Neural cell (in vitro differentiated cells): ENCODE data around the gene ZNF618. TPM values are rescaled to one million over a fixed set of nuclear protein-coding genes. Genes with fewer than 3 reads are reported as not detected.

Experiments used
- H2AFZ ChIP-seq: fragments of 200-600, 300-800 bp; sonication (generic), shearing (Covaris generic); 2 replicates; pipeline ENCODE4 v1.6.0; 2014; ENCODE audit warnings: low read depth, mild to moderate bottlenecking, antibody characterized with exemption, low read length, moderate library complexity
- H3F3A ChIP-seq: fragments of 200-600 bp; shearing (Covaris generic); 2 replicates; pipeline ENCODE4 v1.6.1; 2016; ENCODE audit warnings: mild to moderate bottlenecking, moderate library complexity, mixed read lengths, antibody characterized with exemption, low read length; ENCODE audit not compliant: insufficient read depth, poor library complexity, severe bottlenecking
- H3K27ac ChIP-seq: fragments of 200-600, 300-800 bp; sonication (generic), shearing (Covaris generic); 2 replicates; pipeline ENCODE4 v1.5.1; 2014; ENCODE audit warnings: mild to moderate bottlenecking, low read length, moderate library complexity
- H3K27me3 ChIP-seq: fragments of 300-800, 200-600 bp; sonication (generic), shearing (Covaris generic); 2 replicates; pipeline ENCODE4 v1.6.0; 2014; ENCODE audit warnings: mild to moderate bottlenecking, low read depth, low read length, moderate library complexity; ENCODE audit not compliant: insufficient read depth
- H3K36me3 ChIP-seq: fragments of 300-800, 200-600 bp; sonication (generic), shearing (Covaris generic); 2 replicates; pipeline ENCODE4 v1.5.1; 2014; ENCODE audit warnings: mild to moderate bottlenecking, antibody characterized with exemption, low read length, moderate library complexity; ENCODE audit not compliant: insufficient read depth
- H3K4me2 ChIP-seq: fragments of 300-800, 200-600 bp; sonication (generic), shearing (Covaris generic); 2 replicates; pipeline ENCODE4 v1.6.0; 2014; ENCODE audit warnings: mild to moderate bottlenecking, low read length
- H3K4me3 ChIP-seq: fragments of 300-800, 200-600 bp; sonication (generic), shearing (Covaris generic); 2 replicates; pipeline ENCODE4 v1.5.1; 2014; ENCODE audit warnings: mild to moderate bottlenecking, low read length, moderate library complexity
- H3K79me2 ChIP-seq: fragments of 200-600 bp; shearing (Covaris generic); replicated peaks from 2 replicates; pipeline ENCODE4 v1.6.0; 2014; ENCODE audit warnings: mild to moderate bottlenecking, low read length, moderate library complexity; ENCODE audit not compliant: insufficient read depth
- H3K9ac ChIP-seq: fragments of 300-800, 200-600 bp; sonication (generic), shearing (Covaris generic); 2 replicates; pipeline ENCODE4 v1.6.1; 2016; ENCODE audit warnings: mild to moderate bottlenecking, low read length, mixed read lengths
- H3K9me2 ChIP-seq: fragments of 200-600 bp; shearing (Covaris generic); 2 replicates; pipeline ENCODE4 v1.6.1; 2016; ENCODE audit warnings: mild to moderate bottlenecking, low read length, mixed read lengths; ENCODE audit not compliant: insufficient read depth
- H3K9me3 ChIP-seq: fragments of 200-600, 300-800 bp; sonication (generic), shearing (Covaris generic); 2 replicates; pipeline ENCODE4 v1.6.1; 2016; ENCODE audit warnings: mild to moderate bottlenecking, mixed run types, low read length, moderate library complexity, mixed read lengths
- H4K20me1 ChIP-seq: fragments of 200-600 bp; shearing (Covaris generic); 2 replicates; pipeline ENCODE4 v1.6.1; 2016; ENCODE audit warnings: mild to moderate bottlenecking, mixed run types; ENCODE audit not compliant: insufficient read depth
- CTCF ChIP-seq: fragments of 450-650 bp; IDR thresholded peaks from 2 replicates; pipeline ENCODE4 v1.5.1; 2014; ENCODE audit warnings: antibody characterized with exemption, mild to moderate bottlenecking, moderate library complexity; ENCODE audit not compliant: poor library complexity, severe bottlenecking
- EP300 ChIP-seq: fragments of 450-650 bp; conservative IDR thresholded peaks from 2 replicates; pipeline ENCODE4 v1.6.1; 2014; ENCODE audit warnings: antibody characterized with exemption, mild to moderate bottlenecking, moderate library complexity; ENCODE audit not compliant: poor library complexity, severe bottlenecking
- EZH2 ChIP-seq: fragments of 200-600, 300-800 bp; shearing (Covaris generic), sonication (generic); IDR thresholded peaks from 2 replicates; pipeline ENCODE4 v1.6.1; 2014; ENCODE audit warnings: antibody characterized with exemption, low read length, borderline replicate concordance, mild to moderate bottlenecking; ENCODE audit not compliant: insufficient read depth, poor library complexity, severe bottlenecking
- MXI1 ChIP-seq: fragments of 450-650 bp; conservative IDR thresholded peaks from 2 replicates; pipeline ENCODE4 v1.6.1; 2014; ENCODE audit warnings: antibody characterized with exemption, mild to moderate bottlenecking; ENCODE audit not compliant: poor library complexity, severe bottlenecking
- POLR2AphosphoS5 ChIP-seq: IDR thresholded peaks from 2 replicates; pipeline ENCODE4 v1.6.1; 2012
- RAD21 ChIP-seq: fragments of 450-650 bp; conservative IDR thresholded peaks from 2 replicates; pipeline ENCODE4 v1.6.1; 2014; ENCODE audit warnings: antibody characterized with exemption, mild to moderate bottlenecking, moderate library complexity
- REST ChIP-seq: IDR thresholded peaks from 2 replicates; pipeline ENCODE4 v1.6.1; 2012; ENCODE audit warnings: borderline replicate concordance
- SMC3 ChIP-seq: fragments of 450-650 bp; conservative IDR thresholded peaks from 2 replicates; pipeline ENCODE4 v1.6.1; 2014; ENCODE audit warnings: antibody characterized with exemption, mild to moderate bottlenecking, moderate library complexity; ENCODE audit not compliant: poor library complexity
- TAF1 ChIP-seq: IDR thresholded peaks from 2 replicates; pipeline ENCODE4 v1.6.1; 2012; ENCODE audit warnings: low read depth
- polyA plus RNA-seq: library from polyadenylated mRNA; depleted of rRNA; stranded (reverse); fragments of >200 nt; gene quantifications from 2 replicates; pipeline ENCODE4 v1.2.3, GENCODE V29; 2014

The ZNF618 gene
- polyA plus RNA-seq, 1 donor from 2014 or later, result 7.1 TPM

DNA sequence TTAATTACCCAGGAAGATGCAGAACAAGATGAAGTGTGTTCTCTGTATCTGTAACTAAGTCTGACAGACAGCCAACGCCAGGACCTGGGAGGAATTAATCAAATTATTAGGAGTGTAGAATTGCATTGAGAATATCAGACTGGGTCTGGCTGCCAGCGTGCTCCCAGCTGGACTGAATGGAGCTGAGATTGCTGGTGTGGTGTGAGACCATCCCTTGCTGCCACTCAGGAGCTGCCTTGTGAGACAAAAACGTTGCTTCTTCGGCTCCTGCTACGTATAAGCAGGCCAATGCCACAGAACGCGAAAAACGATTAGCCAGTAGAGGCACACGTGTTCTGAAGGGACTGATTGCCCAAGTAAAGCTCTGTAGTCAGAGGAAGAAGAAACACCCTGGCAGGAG is 135.2 kb downstream of the ZNF618 start:
- H3K4me2 ChIP-seq, result no peak overlapping the region
- H3F3A ChIP-seq, result no peaks in the 10 kb centered on the region
- H2AFZ ChIP-seq, result no peak overlapping the region
- H4K20me1 ChIP-seq, result no peaks in the 10 kb centered on the region
- no peak overlapping the region for H3K9ac ChIP-seq
- no peaks in the 10 kb centered on the region for H3K9me2 ChIP-seq
- peaks cover 22% of the 10 kb centered on the region for H3K36me3 ChIP-seq
- no peak overlapping the region for H3K4me3 ChIP-seq
- H3K79me2 ChIP-seq, result no peaks in the 10 kb centered on the region
- H3K9me3 ChIP-seq, result no peaks in the 10 kb centered on the region
- TF ChIP-seq POLR2AphosphoS5, result no peak
- TF ChIP-seq MXI1, result no peak
- no peak for TF ChIP-seq EP300
- TF ChIP-seq REST, result no peak
- no peak for TF ChIP-seq SMC3
- TF ChIP-seq EZH2, result no peak
- TF ChIP-seq RAD21, result no peak
- no peak for TF ChIP-seq TAF1
- no peak for TF ChIP-seq CTCF
- no peak overlapping the region for H3K27ac ChIP-seq
- no peaks in the 10 kb centered on the region for H3K27me3 ChIP-seq

DNA sequence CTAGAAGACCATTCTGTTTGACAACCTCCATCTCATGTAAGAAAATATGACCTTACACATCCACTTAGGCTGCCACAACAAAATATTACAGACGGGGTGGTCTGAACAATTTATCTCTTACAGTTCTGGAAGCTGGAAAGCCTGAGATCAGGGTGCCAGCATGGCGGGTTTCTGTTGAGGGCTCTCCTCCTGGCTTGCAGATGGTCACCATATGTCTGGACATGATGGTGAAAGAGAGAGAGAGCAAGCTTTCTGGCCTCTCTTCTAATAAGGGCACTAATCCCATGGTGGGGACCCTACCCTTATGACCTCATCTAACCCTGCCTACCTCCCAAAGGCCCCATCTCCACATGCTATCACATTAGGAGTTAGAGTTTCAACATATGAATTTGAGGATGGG is 136.0 kb downstream of the ZNF618 start:
- H3K4me2 ChIP-seq, result no peak overlapping the region
- no peaks in the 10 kb centered on the region for H4K20me1 ChIP-seq
- no peaks in the 10 kb centered on the region for H3K79me2 ChIP-seq
- H3K27me3 ChIP-seq, result no peaks in the 10 kb centered on the region
- H3K9ac ChIP-seq, result no peak overlapping the region
- H3K36me3 ChIP-seq, result peaks cover 22% of the 10 kb centered on the region
- TF ChIP-seq POLR2AphosphoS5 (no peak), MXI1 (no peak), SMC3 (no peak), EZH2 (no peak), REST (no peak), EP300 (no peak), CTCF (no peak), RAD21 (no peak), TAF1 (no peak)
- no peak overlapping the region for H3K27ac ChIP-seq
- H3F3A ChIP-seq, result no peaks in the 10 kb centered on the region
- H3K4me3 ChIP-seq, result no peak overlapping the region
- no peaks in the 10 kb centered on the region for H3K9me3 ChIP-seq
- H3K9me2 ChIP-seq, result no peaks in the 10 kb centered on the region
- H2AFZ ChIP-seq, result no peak overlapping the region
